ENCODE measurements around the gene C2CD3. TPM values are rescaled to one million over a fixed set of nuclear protein-coding genes. Genes with fewer than 3 reads are reported as not detected.

Gene C2CD3
- total RNA-seq = 11.4 and 16.3 TPM in 2 replicates

GRCh38 chr11:74170694-74171629 lies at the start of gene C2CD3, which contains the start of gene PPME1:
TSS of gene C2CD3 (minus strand) at chr11:74171002. CDS start at chr11:74170792, 210 bp downstream.
TSS of gene PPME1 (plus strand) at chr11:74171289. CDS start at chr11:74171422, 133 bp downstream.

GRCh38 chr11:74008373-74009229 lies 162.2 kb downstream of the C2CD3 start, which contains the start of gene UCP3:
TSS of gene UCP3 (minus strand) at chr11:74009085. CDS start at chr11:74007042, 2,043 bp downstream.

GRCh38 chr11:73982595-73982989 lies 188.2 kb downstream of the C2CD3 start, which contains the start of gene UCP2:
TSS of gene UCP2 (minus strand) at chr11:73982843. CDS start at chr11:73978378, 4,465 bp downstream.

Other genes starting within 250 kb of the C2CD3 start
- gene DNAJB13, start 220.0 kb downstream of the C2CD3 start, total RNA-seq = under 0.01 TPM in 1 of 2 replicates, not detected in the other
- gene UCP2, start 188.2 kb downstream of the C2CD3 start, total RNA-seq = 0.70 and 3.8 TPM in 2 replicates
- under 0.01 and 0.47 TPM in 2 replicates for gene UCP3, start 161.9 kb downstream of the C2CD3 start, total RNA-seq
- gene PPME1, start 287 bp upstream of the C2CD3 start, total RNA-seq = 22.5 and 39.2 TPM in 2 replicates
- 5.8 and 9.0 TPM in 2 replicates for gene P4HA3, start 140.6 kb upstream of the C2CD3 start, total RNA-seq
- 1.1 and 3.0 TPM in 2 replicates for gene PGM2L1, start 227.4 kb upstream of the C2CD3 start, total RNA-seq

All from pericardium fibroblast (primary cell).